ENCODE data around the gene SCML2.

- no peak for TF ChIP-seq CTCF (IDR thresholded peaks at IDR 0.05 in 4 of 5, conservative IDR thresholded peaks at IDR 0.05 in 1 of 5)
- no peak for TF ChIP-seq POLR2A (IDR thresholded peaks at IDR 0.05)
Measured at GRCh38 chrX:18220786-18221185, 133.7 kb downstream of the SCML2 start, which contains the start of gene BEND2.

Measured in gastrocnemius medialis (tissue), 4 donors.